HEK293 (cell line): ENCODE data around the gene MAGI2.

Experiments
- BCL11B ChIP-seq: fragments of 450-650 bp; formaldehyde crosslinking; IDR thresholded peaks from 2 replicates; pipeline ENCODE4 v1.5.1; 2016; ENCODE audit warnings: low read depth, missing biosample characterization, missing genetic modification characterization
- CTCF ChIP-seq: fragments of 450-650 bp; formaldehyde crosslinking; IDR thresholded peaks from 2 replicates; pipeline ENCODE4 v1.5.1; 2016; ENCODE audit warnings: missing biosample characterization, missing genetic modification characterization
- KLF9 ChIP-seq: fragments of 450-650 bp; formaldehyde crosslinking; IDR thresholded peaks from 2 replicates; pipeline ENCODE4 v1.5.1; 2016; ENCODE audit warnings: missing biosample characterization, missing genetic modification characterization, low read depth
- REST ChIP-seq: fragments of 450-650 bp; formaldehyde crosslinking; IDR thresholded peaks from 2 replicates; pipeline ENCODE4 v1.5.1; 2016; ENCODE audit warnings: missing biosample characterization, missing genetic modification characterization
- SETDB1 ChIP-seq: IDR thresholded peaks from one replicate; pipeline ENCODE4 v1.6.1; 2017; ENCODE audit warnings: mild to moderate bottlenecking, low read length, moderate library complexity, mixed read lengths; ENCODE audit not compliant: insufficient read length
- TCF7L2 ChIP-seq: IDR thresholded peaks from 2 replicates; pipeline ENCODE4 v1.6.1; 2011; ENCODE audit warnings: low read depth, mild to moderate bottlenecking, inconsistent platforms, low read length, moderate library complexity, borderline replicate concordance
- TSHZ1 ChIP-seq: fragments of 450-650 bp; formaldehyde crosslinking; IDR thresholded peaks from 2 replicates; pipeline ENCODE4 v1.5.1; 2016; ENCODE audit warnings: missing biosample characterization, missing genetic modification characterization, borderline replicate concordance
- YY1 ChIP-seq: fragments of 450-650 bp; formaldehyde crosslinking; IDR thresholded peaks from 2 replicates; pipeline ENCODE4 v1.5.1; 2018; ENCODE audit warnings: missing biosample characterization, missing genetic modification characterization
- ZBTB11 ChIP-seq: fragments of 450-650 bp; formaldehyde crosslinking; conservative IDR thresholded peaks from 2 replicates; pipeline ENCODE4 v1.5.1; 2016; ENCODE audit warnings: low read depth, missing biosample characterization, missing genetic modification characterization
- ZBTB44 ChIP-seq: fragments of 450-650 bp; IDR thresholded peaks from 2 replicates; pipeline ENCODE4 v1.5.1; 2018; ENCODE audit warnings: missing biosample characterization, mild to moderate bottlenecking, missing genetic modification characterization
- ZFP3 ChIP-seq: fragments of 450-650 bp; formaldehyde crosslinking; IDR thresholded peaks from 2 replicates; pipeline ENCODE4 v1.5.1; 2016; ENCODE audit warnings: low read depth, missing biosample characterization, missing genetic modification characterization
- ZNF280D ChIP-seq: fragments of 450-650 bp; formaldehyde crosslinking; IDR thresholded peaks from 2 replicates; pipeline ENCODE4 v1.5.1; 2016; ENCODE audit warnings: missing biosample characterization, missing genetic modification characterization

GRCh38 chr7:79216236-79216635 is 237.2 kb downstream of the MAGI2 start:
- TF ChIP-seq ZFP3 (tag by site-specific recombination) (no peak), ZBTB44 (tag by site-specific recombination) (no peak), BCL11B (no peak), CTCF (tag by site-specific recombination) (no peak), SETDB1 (no peak), TCF7L2 (no peak), YY1 (tag by site-specific recombination) (no peak), ZBTB11 (tag by site-specific recombination) (no peak), ZNF280D (tag by site-specific recombination) (no peak), KLF9 (tag by site-specific recombination) (no peak), REST (tag by site-specific recombination) (no peak), TSHZ1 (no peak)
